ENCODE measurements around the gene C6orf118.

- TF ChIP-seq POLR2AphosphoS5 (IDR thresholded peaks at IDR 0.05) (no peak), EP300 (IDR thresholded peaks at IDR 0.05) (no peak)
Measured at GRCh38 chr6:165236326-165236725, 73.1 kb downstream of the C6orf118 start.
